ENCODE measurements around the gene COL9A3. TPM values are rescaled to one million over a fixed set of nuclear protein-coding genes. Genes with fewer than 3 reads are reported as not detected.

The COL9A3 gene
- total RNA-seq, 1 donor from 2014 or later: 1.1 TPM

GRCh38 chr20:62823688-62824475 is 7.0 kb downstream of the COL9A3 start:
- Histone ChIP-seq H3K27me3 (peaks cover 10% of the 10 kb centered on the region), H3K4me1 (peaks cover 9% of the 10 kb centered on the region), H3K4me3 (no peak overlapping the region), H3K9me3 (no peaks in the 10 kb centered on the region), H3K27ac (no peak overlapping the region), H3K36me3 (no peaks in the 10 kb centered on the region)
- DNase-seq (no peak), ATAC-seq (no peak)
- intact Hi-C loops (cut with DNase I): no loop called here
- no peak for TF ChIP-seq CTCF (IDR thresholded peaks at IDR 0.05)

- Histone ChIP-seq H3K27ac (no peak overlapping the region), H3K36me3 (no peaks in the 10 kb centered on the region), H3K27me3 (peaks cover 4% of the 10 kb centered on the region), H3K9me3 (no peaks in the 10 kb centered on the region), H3K4me1 (peaks cover 3% of the 10 kb centered on the region), H3K4me3 (no peak overlapping the region)
- DNase-seq (no peak), ATAC-seq (peak; percentile 31)
- TF ChIP-seq CTCF (IDR thresholded peaks at IDR 0.05): no peak
- intact Hi-C loops (cut with DNase I): no loop called here
These were observed 7.9 kb downstream of the COL9A3 start for GRCh38 chr20:62824476-62825332.

- H3K36me3 ChIP-seq: no peaks in the 10 kb centered on the region
- intact Hi-C loops (cut with DNase I): no loop called here
- H3K9me3 ChIP-seq: no peaks in the 10 kb centered on the region
- H3K4me3 ChIP-seq: no peak overlapping the region
- DNase-seq: no peak
- H3K27me3 ChIP-seq: peaks cover 4% of the 10 kb centered on the region
- ATAC-seq: no peak
- no peak overlapping the region for H3K27ac ChIP-seq
- TF ChIP-seq CTCF (IDR thresholded peaks at IDR 0.05): no peak
- H3K4me1 ChIP-seq: peaks cover 3% of the 10 kb centered on the region
These were observed 8.6 kb downstream of the COL9A3 start for GRCh38 chr20:62825333-62825985.

- Histone ChIP-seq H3K9me3 (no peaks in the 10 kb centered on the region), H3K27ac (no peak overlapping the region), H3K36me3 (no peaks in the 10 kb centered on the region), H3K4me3 (no peak overlapping the region), H3K27me3 (peaks cover 4% of the 10 kb centered on the region), H3K4me1 (peaks cover 3% of the 10 kb centered on the region)
- DNase-seq (no peak), ATAC-seq (no peak)
- intact Hi-C loops (cut with DNase I): no loop called here
- TF ChIP-seq CTCF (IDR thresholded peaks at IDR 0.05): no peak
These were observed 9.3 kb downstream of the COL9A3 start for GRCh38 chr20:62825986-62826645.

DNA sequence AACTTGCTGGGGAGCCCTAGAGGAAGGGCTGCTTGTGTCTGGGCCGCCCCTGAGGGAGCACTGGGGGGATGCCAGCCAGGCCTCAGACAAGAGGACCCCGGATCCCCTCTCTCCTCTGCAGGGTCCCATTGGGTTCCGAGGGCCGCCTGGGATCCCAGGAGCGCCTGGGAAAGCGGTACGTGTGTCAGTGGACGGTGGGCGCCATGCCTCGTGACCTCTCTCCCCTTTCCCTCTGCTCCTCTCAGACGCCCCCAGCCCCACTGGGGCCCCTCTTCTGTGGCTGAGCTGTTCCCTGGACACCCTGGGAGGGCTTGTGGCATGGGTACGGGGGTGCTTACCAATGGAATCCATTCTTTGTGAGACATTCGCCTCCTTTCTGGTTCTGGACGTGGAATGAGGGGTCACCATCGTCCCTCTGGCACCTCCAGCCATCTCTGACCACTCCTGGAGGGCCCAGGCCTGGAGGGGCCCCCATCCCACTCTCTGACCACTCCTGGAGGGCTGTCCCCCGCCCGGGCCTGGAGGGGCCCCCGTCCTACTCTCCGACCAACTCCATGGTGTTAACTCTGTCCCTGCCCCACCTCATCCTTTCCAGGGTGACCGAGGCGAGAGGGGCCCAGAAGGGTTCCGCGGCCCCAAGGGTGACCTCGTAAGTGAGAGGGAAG is 9.9 kb downstream of the COL9A3 start:
- Histone ChIP-seq H3K36me3 (no peaks in the 10 kb centered on the region), H3K9me3 (no peaks in the 10 kb centered on the region), H3K27me3 (no peaks in the 10 kb centered on the region), H3K4me1 (peaks cover 3% of the 10 kb centered on the region), H3K4me3 (no peak overlapping the region), H3K27ac (no peak overlapping the region)
- intact Hi-C loops (cut with DNase I): no loop called here
- no peak for ATAC-seq
- TF ChIP-seq CTCF (IDR thresholded peaks at IDR 0.05): no peak
- DNase-seq: no peak
